Gastroesophageal sphincter (tissue), 4 donors: ENCODE results near the gene GID4. TPM values are rescaled to one million over a fixed set of nuclear protein-coding genes. Genes with fewer than 3 reads are reported as not detected.

Source experiments
- ATAC-seq: fragments of 150-250 bp; one replicate; pipeline ENCODE4 v1.9.1; 2016; ENCODE audit warnings: mild to moderate bottlenecking, moderate library complexity
- H3K27ac ChIP-seq, 4 donors: fragments of 200-600 bp; sonication (generic) in 3 of 4; 1 replicate in 3 of 4; 2 replicates in 1 of 4; pipeline ENCODE4 v1.5.1; 2016 to 2019
- H3K27me3 ChIP-seq: fragments of 200-600 bp; sonication (generic); one replicate; pipeline ENCODE4 v1.5.1; 2019
- H3K36me3 ChIP-seq, 2 donors: fragments of 200-600 bp; sonication (generic); one replicate each; pipeline ENCODE4 v1.5.1; 2019; ENCODE audit warnings: control low read depth in 1 of 2
- H3K4me1 ChIP-seq, 3 donors: fragments of 200-600 bp; sonication (generic); 1 replicate in 2 of 3; 2 replicates in 1 of 3; pipeline ENCODE4 v1.5.1; 2016 to 2019; ENCODE audit warnings: control low read depth in 2 of 3
- H3K4me3 ChIP-seq, 2 donors: fragments of 200-600 bp; sonication (generic); one replicate each; pipeline ENCODE4 v1.5.1; 2019; ENCODE audit warnings: mild to moderate bottlenecking in 1 of 2, moderate library complexity in 1 of 2
- H3K9me3 ChIP-seq, 3 donors: fragments of 200-600 bp; sonication (generic); one replicate each; pipeline ENCODE4 v1.5.1; 2017 to 2019; ENCODE audit warnings: control low read depth in 2 of 3
- EP300 ChIP-seq: sonication (generic); formaldehyde crosslinking; IDR thresholded peaks from one replicate; pipeline ENCODE4 v1.6.1; 2017; ENCODE audit warnings: antibody characterized with exemption, mild to moderate bottlenecking
- POLR2A ChIP-seq, 2 donors: fragments of 450-650 bp; IDR thresholded peaks; one replicate each; pipeline ENCODE4 v1.6.1; 2017; ENCODE audit warnings: antibody characterized with exemption in 2 of 2, mild to moderate bottlenecking in 2 of 2, moderate library complexity in 1 of 2
- POLR2AphosphoS5 ChIP-seq: sonication (generic); formaldehyde crosslinking; IDR thresholded peaks from one replicate; pipeline ENCODE4 v1.6.1; 2017; ENCODE audit warnings: antibody characterized with exemption
- WGBS, 2 donors: methylation state at CpG; one replicate each; pipeline ENCODE4 v1.1.5; 2018; ENCODE audit warnings: low coverage in 1 of 2; 5-methylcytosine and 5-hydroxymethylcytosine counted together
- total RNA-seq, 4 donors: library from RNA; depleted of rRNA; stranded (reverse); fragments of >200 nt; gene quantifications; one replicate each; pipeline ENCODE4 v1.1.0, GENCODE V29; 2016
- TF ChIP-seq, protein P1 (sequence below), 4 experiments: fragments of 200-600 bp in 2 of 4; fragments of 450-650 bp in 2 of 4; sonication (generic) in 1 of 4; IDR thresholded peaks; one replicate each; pipeline ENCODE4 v1.5.1; 2017 to 2019; ENCODE audit warnings: antibody characterized with exemption in 4 of 4, mild to moderate bottlenecking in 2 of 4, moderate library complexity in 2 of 4

Gene GID4
- total RNA-seq, 4 donors from 2014 or later = 22.8 to 44.8 (median 33.9) TPM

DNA sequence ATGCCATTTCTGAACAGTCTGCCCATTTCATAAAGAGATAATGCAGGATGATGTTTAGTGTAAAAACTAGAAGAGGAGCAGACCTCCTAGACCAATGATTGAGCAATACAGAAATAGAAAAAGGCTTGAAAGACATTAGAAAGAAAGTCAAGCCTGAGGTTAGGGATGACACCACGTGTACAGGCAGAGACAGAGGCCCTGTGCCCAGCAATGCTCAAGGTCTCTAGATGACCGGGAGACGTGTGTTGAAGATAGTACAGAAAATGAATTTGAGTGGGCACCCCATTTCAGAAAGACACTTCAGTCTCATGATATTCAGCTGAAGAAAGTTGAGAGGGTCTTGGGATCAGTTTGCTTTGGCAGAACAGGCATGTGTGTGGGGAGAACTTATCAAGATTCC is 5.4 kb downstream of the GID4 start:
- no peak overlapping the region for H3K27ac ChIP-seq
- H3K27me3 ChIP-seq = no peaks in the 10 kb centered on the region
- TF ChIP-seq, protein P1, sequence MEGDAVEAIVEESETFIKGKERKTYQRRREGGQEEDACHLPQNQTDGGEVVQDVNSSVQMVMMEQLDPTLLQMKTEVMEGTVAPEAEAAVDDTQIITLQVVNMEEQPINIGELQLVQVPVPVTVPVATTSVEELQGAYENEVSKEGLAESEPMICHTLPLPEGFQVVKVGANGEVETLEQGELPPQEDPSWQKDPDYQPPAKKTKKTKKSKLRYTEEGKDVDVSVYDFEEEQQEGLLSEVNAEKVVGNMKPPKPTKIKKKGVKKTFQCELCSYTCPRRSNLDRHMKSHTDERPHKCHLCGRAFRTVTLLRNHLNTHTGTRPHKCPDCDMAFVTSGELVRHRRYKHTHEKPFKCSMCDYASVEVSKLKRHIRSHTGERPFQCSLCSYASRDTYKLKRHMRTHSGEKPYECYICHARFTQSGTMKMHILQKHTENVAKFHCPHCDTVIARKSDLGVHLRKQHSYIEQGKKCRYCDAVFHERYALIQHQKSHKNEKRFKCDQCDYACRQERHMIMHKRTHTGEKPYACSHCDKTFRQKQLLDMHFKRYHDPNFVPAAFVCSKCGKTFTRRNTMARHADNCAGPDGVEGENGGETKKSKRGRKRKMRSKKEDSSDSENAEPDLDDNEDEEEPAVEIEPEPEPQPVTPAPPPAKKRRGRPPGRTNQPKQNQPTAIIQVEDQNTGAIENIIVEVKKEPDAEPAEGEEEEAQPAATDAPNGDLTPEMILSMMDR (IDR thresholded peaks at IDR 0.05) = no peak
- TF ChIP-seq POLR2A (IDR thresholded peaks at IDR 0.05) = no peak
- peaks cover 0 to 50% of the 10 kb centered on the region in 2 donors for H3K36me3 ChIP-seq
- peaks cover 3 to 34% (median 7%) of the 10 kb centered on the region in 3 donors for H3K4me1 ChIP-seq
- H3K4me3 ChIP-seq = no peak overlapping the region
- ATAC-seq = no peak
- no peaks in the 10 kb centered on the region for H3K9me3 ChIP-seq
- 73 to 88% methylated on average over 2 to 3 of the region's 3 CpGs for WGBS, 2 donors

DNA sequence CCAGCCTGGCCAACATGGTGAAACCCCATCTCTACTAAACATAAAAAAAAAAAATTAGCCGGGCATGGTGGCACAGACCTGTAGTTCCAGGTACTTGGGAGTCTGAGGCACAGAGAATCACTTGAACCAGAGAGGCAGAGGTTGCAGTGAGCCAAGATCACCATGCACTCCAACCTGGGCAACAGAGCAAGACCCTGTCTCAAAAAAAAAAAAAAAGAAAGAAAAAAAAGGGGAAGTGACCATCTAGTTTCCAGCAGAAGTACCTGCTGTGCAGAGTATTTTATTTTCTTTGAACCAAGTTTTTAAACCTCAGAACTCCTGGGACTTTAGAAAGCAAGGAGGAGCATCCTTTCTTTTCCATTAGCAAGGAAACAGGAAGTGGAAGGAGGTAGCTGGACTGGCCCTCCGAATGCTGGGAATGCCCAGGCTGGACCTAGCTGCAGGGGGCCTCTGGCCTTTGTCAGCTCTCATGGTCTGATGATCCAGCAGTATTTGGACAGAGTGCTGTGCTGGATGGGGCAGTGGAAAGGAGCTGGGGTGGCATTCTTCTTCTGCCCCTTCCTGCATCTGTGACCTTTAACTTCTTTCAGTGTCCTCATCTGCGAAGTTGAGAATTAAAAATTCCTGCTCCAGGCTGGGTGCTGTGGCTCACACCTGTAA is 6.6 kb downstream of the GID4 start:
- Histone ChIP-seq H3K4me1 (peaks cover 0 to 23% (median 2%) of the 10 kb centered on the region in 3 donors), H3K9me3 (no peaks in the 10 kb centered on the region), H3K27ac (no peak overlapping the region), H3K4me3 (no peak overlapping the region), H3K36me3 (peaks cover 0 to 62% of the 10 kb centered on the region in 2 donors), H3K27me3 (no peaks in the 10 kb centered on the region)
- 52 to 67% methylated on average over 1 to 2 of the region's 3 CpGs for WGBS, 2 donors
- ATAC-seq = no peak
- TF ChIP-seq, protein P1 (IDR thresholded peaks at IDR 0.05) = no peak
- TF ChIP-seq POLR2A (IDR thresholded peaks at IDR 0.05) = no peak
- TF ChIP-seq EP300 = no peak
- TF ChIP-seq POLR2AphosphoS5 = no peak

DNA sequence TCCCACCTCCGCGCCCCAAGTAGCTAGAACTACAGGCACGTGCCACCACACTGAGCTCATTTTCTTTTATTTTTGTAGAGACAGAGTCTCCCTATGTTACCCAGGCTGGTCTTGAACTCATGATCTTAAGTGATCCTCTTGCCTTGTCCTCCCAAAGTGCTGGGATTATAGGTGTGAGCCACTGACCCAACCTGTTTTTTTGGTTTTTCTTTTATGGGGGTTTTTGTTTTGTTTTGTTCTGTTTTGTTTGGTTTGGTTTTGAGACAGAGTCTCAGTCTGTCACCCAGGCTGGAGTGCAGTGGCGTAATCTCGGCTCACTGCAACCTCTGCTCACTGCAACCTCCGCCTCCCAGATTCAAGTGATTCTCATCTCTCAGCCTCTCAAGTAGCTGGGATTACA is 16.4 kb downstream of the GID4 start:
- WGBS, 2 donors = 86 to 93% methylated on average over 3 to 6 of the region's 6 CpGs

DNA sequence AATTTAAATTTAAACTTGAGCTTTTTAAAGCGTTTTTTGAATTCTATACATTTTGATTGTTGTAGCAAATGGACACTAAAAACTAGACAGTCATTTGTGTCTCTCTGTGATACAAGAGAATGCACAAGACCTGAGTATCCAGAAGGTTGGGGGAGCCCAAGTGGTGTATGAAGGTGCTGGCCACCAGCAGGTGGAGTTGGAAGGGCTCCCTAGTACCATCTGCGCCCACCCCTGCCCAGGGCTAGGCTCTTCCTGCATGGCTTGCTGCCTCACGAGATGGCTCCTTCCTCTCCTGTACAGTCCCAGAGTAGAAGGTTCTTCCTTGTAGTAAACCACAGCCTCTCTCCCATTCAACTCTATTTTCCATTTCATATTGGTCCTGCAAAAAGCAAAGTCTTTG is 17.0 kb downstream of the GID4 start:
- H3K4me3 ChIP-seq = no peak overlapping the region
- no peaks in the 10 kb centered on the region for H3K9me3 ChIP-seq
- no peak overlapping the region for H3K27ac ChIP-seq
- H3K27me3 ChIP-seq = no peaks in the 10 kb centered on the region
- TF ChIP-seq, protein P1 (IDR thresholded peaks at IDR 0.05) = no peak
- ATAC-seq = no peak
- 84 to 89% methylated on average over 3 of the region's 3 CpGs for WGBS, 2 donors
- no peaks in the 10 kb centered on the region for H3K4me1 ChIP-seq
- H3K36me3 ChIP-seq = peaks cover 0 to 89% of the 10 kb centered on the region in 2 donors

More for the DNA sequence above, 16.4 kb downstream of the GID4 start:
- no peak for TF ChIP-seq POLR2AphosphoS5
- no peak for TF ChIP-seq EP300
- no peak for TF ChIP-seq POLR2A (IDR thresholded peaks at IDR 0.05)
- TF ChIP-seq, protein P1 (IDR thresholded peaks at IDR 0.05) = no peak
- H3K27ac ChIP-seq = no peak overlapping the region
- no peak for ATAC-seq
- no peaks in the 10 kb centered on the region for H3K9me3 ChIP-seq
- H3K36me3 ChIP-seq = peaks cover 0 to 89% of the 10 kb centered on the region in 2 donors
- H3K4me3 ChIP-seq = no peak overlapping the region
- no peaks in the 10 kb centered on the region for H3K4me1 ChIP-seq
- H3K27me3 ChIP-seq = no peaks in the 10 kb centered on the region

DNA sequence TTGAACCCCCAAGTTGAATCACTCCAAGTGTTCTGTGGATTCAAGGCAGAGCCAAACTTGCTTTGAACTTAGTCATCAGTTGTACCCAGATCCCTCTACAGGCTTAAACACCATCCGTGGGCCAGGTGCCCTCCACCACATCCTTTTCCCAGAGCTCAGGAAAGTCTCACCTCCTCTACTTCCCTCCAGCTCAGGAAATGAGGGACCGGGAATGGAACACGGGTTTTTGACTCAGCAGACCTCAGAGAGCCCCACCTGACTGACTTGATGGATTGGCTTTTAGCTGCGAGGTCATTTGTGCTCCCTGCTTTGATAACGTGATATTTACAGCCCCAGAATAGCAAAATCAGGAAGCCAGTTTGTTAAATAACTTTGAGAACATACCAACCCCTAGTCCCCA is 20.1 kb downstream of the GID4 start:
- 59 to 74% methylated on average over 3 of the region's 5 CpGs for WGBS, 2 donors
- no peaks in the 10 kb centered on the region for H3K9me3 ChIP-seq
- H3K27ac ChIP-seq = no peak overlapping the region
- H3K4me1 ChIP-seq = no peaks in the 10 kb centered on the region
- H3K27me3 ChIP-seq = no peaks in the 10 kb centered on the region
- no peak overlapping the region for H3K4me3 ChIP-seq
- peaks cover 0 to 100% of the 10 kb centered on the region in 2 donors for H3K36me3 ChIP-seq
- no peak for TF ChIP-seq POLR2A (IDR thresholded peaks at IDR 0.05)
- TF ChIP-seq EP300 = no peak
- no peak for TF ChIP-seq POLR2AphosphoS5
- TF ChIP-seq, protein P1 (IDR thresholded peaks at IDR 0.05) = no peak
- ATAC-seq = no peak
